Measurements from ENCODE around the gene BFSP2.

Gene BFSP2

DNA sequence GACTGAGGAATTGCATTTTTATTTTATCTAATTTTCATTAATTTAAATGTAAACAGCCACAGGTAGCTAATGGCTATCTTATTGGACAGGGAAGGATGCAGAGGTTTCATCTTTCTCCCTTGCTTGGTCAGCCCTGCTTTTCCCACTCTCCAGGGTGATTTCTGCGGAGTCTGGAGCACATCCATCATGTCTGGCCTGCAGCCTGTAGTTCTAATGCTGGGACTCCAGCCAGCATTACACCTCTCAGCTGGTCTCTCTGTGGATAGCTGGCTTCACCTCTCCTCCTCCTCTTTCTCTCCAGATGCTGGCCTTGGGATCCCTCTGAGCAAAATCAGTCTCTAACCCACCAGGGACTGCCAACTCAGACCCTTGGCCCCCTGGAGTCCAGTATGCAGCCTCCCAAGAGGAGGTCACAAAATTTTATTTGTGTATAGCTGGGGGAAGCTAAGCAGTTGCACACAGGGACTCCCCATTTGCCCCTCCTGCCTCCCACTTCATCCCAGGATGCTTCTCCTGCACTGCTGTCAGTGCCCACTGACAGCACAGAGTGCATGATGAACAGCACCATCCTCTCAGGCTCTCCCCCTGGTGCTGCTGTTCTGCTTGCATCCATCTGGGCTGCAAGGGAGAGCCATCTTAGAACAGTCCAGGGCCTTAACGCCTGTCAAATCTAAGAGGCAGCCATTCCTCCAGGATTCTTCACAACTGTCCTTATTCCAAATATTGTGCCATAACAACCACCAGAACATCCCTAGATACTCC is 1.7 kb downstream of the BFSP2 start:
- Histone ChIP-seq H3K36me3 (ENCODE audit: control insufficient read depth in 2 of 2, insufficient read depth in 2 of 2, low read length in 2 of 2) (no peaks in the 10 kb centered on the region), H3K9ac (ENCODE audit: low read length in 2 of 2) (no peak overlapping the region), H3K4me1 (ENCODE audit: control insufficient read depth, insufficient read depth, low read length) (peaks cover 5% of the 10 kb centered on the region), H3K4me3 (ENCODE audit: low read length in 2 of 2) (no peak overlapping the region), H3K27ac (ENCODE audit: low read length) (no peak overlapping the region), H3K9me3 (ENCODE audit: control insufficient read depth in 2 of 2, low read length in 2 of 2) (no peaks in the 10 kb centered on the region), H3K27me3 (ENCODE audit: control insufficient read depth in 1 of 2, insufficient read depth in 2 of 2, low read length in 2 of 2) (peaks cover 0 to 2% of the 10 kb centered on the region in 2 donors)

GRCh38 chr3:133404920-133405319 is 5.1 kb downstream of the BFSP2 start:
- Histone ChIP-seq H3K4me3 (ENCODE audit: low read length in 2 of 2) (no peak overlapping the region), H3K9ac (ENCODE audit: low read length in 2 of 2) (no peak overlapping the region), H3K36me3 (ENCODE audit: control insufficient read depth in 2 of 2, insufficient read depth in 2 of 2, low read length in 2 of 2) (no peaks in the 10 kb centered on the region), H3K9me3 (ENCODE audit: control insufficient read depth in 2 of 2, low read length in 2 of 2) (no peaks in the 10 kb centered on the region), H3K27me3 (ENCODE audit: control insufficient read depth in 1 of 2, insufficient read depth in 2 of 2, low read length in 2 of 2) (peaks cover 0 to 2% of the 10 kb centered on the region in 2 donors), H3K4me1 (ENCODE audit: control insufficient read depth, insufficient read depth, low read length) (peaks cover 5% of the 10 kb centered on the region), H3K27ac (ENCODE audit: low read length) (no peak overlapping the region)

DNA sequence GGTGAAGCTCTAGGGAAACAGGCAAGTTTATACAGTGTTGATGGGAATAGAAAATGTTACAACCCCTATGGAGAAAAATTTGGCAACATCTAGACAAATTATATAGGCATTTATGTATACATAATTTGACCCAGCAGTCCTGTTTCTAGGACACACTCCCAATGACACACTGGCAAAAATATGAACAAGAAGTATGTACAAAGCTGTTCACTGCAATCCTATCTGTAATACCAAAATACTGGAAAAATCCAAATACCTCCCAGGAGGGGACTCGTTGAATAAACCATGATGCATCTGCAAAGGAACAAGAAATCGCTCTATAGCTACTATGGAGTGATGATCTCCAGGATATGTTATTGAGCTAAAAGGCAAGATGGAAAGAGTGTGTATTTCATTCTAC is 8.5 kb downstream of the BFSP2 start:
- H3K27ac ChIP-seq (ENCODE audit: low read length): no peak overlapping the region
- H3K27me3 ChIP-seq (ENCODE audit: control insufficient read depth in 1 of 2, insufficient read depth in 2 of 2, low read length in 2 of 2): peaks cover 0 to 6% of the 10 kb centered on the region in 2 donors
- no peaks in the 10 kb centered on the region for H3K4me1 ChIP-seq (ENCODE audit: control insufficient read depth, insufficient read depth, low read length)
- no peaks in the 10 kb centered on the region for H3K36me3 ChIP-seq (ENCODE audit: control insufficient read depth in 2 of 2, insufficient read depth in 2 of 2, low read length in 2 of 2)
- H3K9ac ChIP-seq (ENCODE audit: low read length in 2 of 2): no peak overlapping the region
- no peaks in the 10 kb centered on the region for H3K9me3 ChIP-seq (ENCODE audit: control insufficient read depth in 2 of 2, low read length in 2 of 2)
- H3K4me3 ChIP-seq (ENCODE audit: low read length in 2 of 2): no peak overlapping the region

GRCh38 chr3:133408961-133409360 is 9.1 kb downstream of the BFSP2 start:
- Histone ChIP-seq H3K36me3 (ENCODE audit: control insufficient read depth in 2 of 2, insufficient read depth in 2 of 2, low read length in 2 of 2) (no peaks in the 10 kb centered on the region), H3K9me3 (ENCODE audit: control insufficient read depth in 2 of 2, low read length in 2 of 2) (no peaks in the 10 kb centered on the region), H3K4me3 (ENCODE audit: low read length in 2 of 2) (no peak overlapping the region), H3K4me1 (ENCODE audit: control insufficient read depth, insufficient read depth, low read length) (peaks cover 2% of the 10 kb centered on the region), H3K27me3 (ENCODE audit: control insufficient read depth in 1 of 2, insufficient read depth in 2 of 2, low read length in 2 of 2) (peaks cover 0 to 6% of the 10 kb centered on the region in 2 donors), H3K9ac (ENCODE audit: low read length in 2 of 2) (no peak overlapping the region), H3K27ac (ENCODE audit: low read length) (no peak overlapping the region)

GRCh38 chr3:133410191-133410892 is 10.5 kb downstream of the BFSP2 start:
- H3K36me3 ChIP-seq (ENCODE audit: control insufficient read depth in 2 of 2, insufficient read depth in 2 of 2, low read length in 2 of 2): no peaks in the 10 kb centered on the region
- no peak overlapping the region for H3K9ac ChIP-seq (ENCODE audit: low read length in 2 of 2)
- H3K27me3 ChIP-seq (ENCODE audit: control insufficient read depth in 1 of 2, insufficient read depth in 2 of 2, low read length in 2 of 2): peaks cover 0 to 4% of the 10 kb centered on the region in 2 donors
- H3K4me1 ChIP-seq (ENCODE audit: control insufficient read depth, insufficient read depth, low read length): peaks cover 2% of the 10 kb centered on the region
- no peak overlapping the region for H3K4me3 ChIP-seq (ENCODE audit: low read length in 2 of 2)
- no peaks in the 10 kb centered on the region for H3K9me3 ChIP-seq (ENCODE audit: control insufficient read depth in 2 of 2, low read length in 2 of 2)
- H3K27ac ChIP-seq (ENCODE audit: low read length): no peak overlapping the region

- Histone ChIP-seq H3K9ac (ENCODE audit: low read length in 2 of 2) (peak overlapping the region; percentile 35 to 47), H3K27me3 (ENCODE audit: control insufficient read depth in 1 of 2, insufficient read depth in 2 of 2, low read length in 2 of 2) (peaks cover 0 to 4% of the 10 kb centered on the region in 2 donors), H3K4me1 (ENCODE audit: control insufficient read depth, insufficient read depth, low read length) (peaks cover 2% of the 10 kb centered on the region), H3K27ac (ENCODE audit: low read length) (no peak overlapping the region), H3K36me3 (ENCODE audit: control insufficient read depth in 2 of 2, insufficient read depth in 2 of 2, low read length in 2 of 2) (no peaks in the 10 kb centered on the region), H3K9me3 (ENCODE audit: control insufficient read depth in 2 of 2, low read length in 2 of 2) (no peaks in the 10 kb centered on the region), H3K4me3 (ENCODE audit: low read length in 2 of 2) (peak overlapping the region; percentile 44 to 55)
These were observed 12.6 kb downstream of the BFSP2 start for GRCh38 chr3:133412183-133413132.

DNA sequence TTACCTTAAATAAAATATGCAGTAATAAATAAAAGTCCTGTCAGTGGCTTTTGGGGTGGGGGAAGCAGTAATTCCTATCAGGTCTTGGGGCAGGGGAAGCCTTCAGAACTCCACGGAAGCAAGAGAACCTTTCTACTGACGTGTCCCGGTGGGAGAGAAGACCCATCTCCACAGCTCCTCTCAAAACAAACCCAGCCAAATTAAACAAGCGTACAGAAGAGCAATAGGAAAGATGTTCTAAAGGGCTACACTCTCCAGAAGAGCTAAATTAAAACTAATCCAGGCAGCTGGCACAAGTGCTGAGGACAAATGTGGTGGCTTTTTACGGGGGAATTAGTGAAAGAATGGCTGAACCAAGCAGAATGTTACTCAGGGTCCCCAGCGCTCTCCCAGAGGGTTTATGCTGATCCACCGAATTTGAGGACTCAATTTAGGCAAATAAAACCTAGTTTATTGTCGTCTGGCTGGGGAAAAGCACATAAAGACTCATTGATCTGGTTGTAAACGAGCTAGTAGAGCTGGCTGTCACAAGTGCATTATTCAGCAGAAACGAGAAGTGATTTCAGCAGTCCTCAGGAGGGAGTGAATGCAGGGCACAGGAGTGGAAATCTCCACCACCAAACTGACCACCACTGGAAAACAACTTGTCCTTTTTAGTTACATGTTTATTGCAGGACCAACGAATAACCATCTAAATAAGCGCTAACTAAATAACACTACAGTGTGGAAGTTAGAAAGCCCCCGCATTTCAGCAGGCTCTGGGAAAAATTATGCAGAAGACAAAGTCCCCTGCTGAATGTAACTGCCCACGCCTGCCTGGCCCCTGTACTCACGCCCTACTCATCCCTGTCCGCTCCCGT is 13.5 kb downstream of the BFSP2 start:
- H3K27ac ChIP-seq (ENCODE audit: low read length): no peak overlapping the region
- peaks cover 2% of the 10 kb centered on the region for H3K4me1 ChIP-seq (ENCODE audit: control insufficient read depth, insufficient read depth, low read length)
- peaks cover 0 to 4% of the 10 kb centered on the region in 2 donors for H3K27me3 ChIP-seq (ENCODE audit: control insufficient read depth in 1 of 2, insufficient read depth in 2 of 2, low read length in 2 of 2)
- no peaks in the 10 kb centered on the region for H3K36me3 ChIP-seq (ENCODE audit: control insufficient read depth in 2 of 2, insufficient read depth in 2 of 2, low read length in 2 of 2)
- H3K9me3 ChIP-seq (ENCODE audit: control insufficient read depth in 2 of 2, low read length in 2 of 2): no peaks in the 10 kb centered on the region
- H3K4me3 ChIP-seq (ENCODE audit: low read length in 2 of 2): peak overlapping the region; percentile 44 to 55
- peak overlapping the region; percentile 35 to 47 for H3K9ac ChIP-seq (ENCODE audit: low read length in 2 of 2)

GRCh38 chr3:133414021-133414392 is 14.2 kb downstream of the BFSP2 start:
- Histone ChIP-seq H3K27me3 (ENCODE audit: control insufficient read depth in 1 of 2, insufficient read depth in 2 of 2, low read length in 2 of 2) (peaks cover 0 to 4% of the 10 kb centered on the region in 2 donors), H3K9me3 (ENCODE audit: control insufficient read depth in 2 of 2, low read length in 2 of 2) (no peaks in the 10 kb centered on the region), H3K9ac (ENCODE audit: low read length in 2 of 2) (no peak overlapping the region), H3K4me1 (ENCODE audit: control insufficient read depth, insufficient read depth, low read length) (peaks cover 2% of the 10 kb centered on the region), H3K36me3 (ENCODE audit: control insufficient read depth in 2 of 2, insufficient read depth in 2 of 2, low read length in 2 of 2) (no peaks in the 10 kb centered on the region), H3K4me3 (ENCODE audit: low read length in 2 of 2) (no peak overlapping the region), H3K27ac (ENCODE audit: low read length) (no peak overlapping the region)

- H3K27ac ChIP-seq (ENCODE audit: low read length): no peak overlapping the region
These were observed 18.5 kb downstream of the BFSP2 start for GRCh38 chr3:133418361-133418760.

More at GRCh38 chr3:133418361-133418760, 18.5 kb downstream of the BFSP2 start:
- peaks cover 2% of the 10 kb centered on the region for H3K4me1 ChIP-seq (ENCODE audit: control insufficient read depth, insufficient read depth, low read length)
- no peak overlapping the region for H3K4me3 ChIP-seq (ENCODE audit: low read length in 2 of 2)
- H3K9me3 ChIP-seq (ENCODE audit: control insufficient read depth in 2 of 2, low read length in 2 of 2): no peaks in the 10 kb centered on the region
- no peaks in the 10 kb centered on the region for H3K36me3 ChIP-seq (ENCODE audit: control insufficient read depth in 2 of 2, insufficient read depth in 2 of 2, low read length in 2 of 2)
- peaks cover 0 to 3% of the 10 kb centered on the region in 2 donors for H3K27me3 ChIP-seq (ENCODE audit: control insufficient read depth in 1 of 2, insufficient read depth in 2 of 2, low read length in 2 of 2)
- no peak overlapping the region for H3K9ac ChIP-seq (ENCODE audit: low read length in 2 of 2)

Measured in stomach smooth muscle (tissue), 2 donors.